Posterior vena cava (tissue), 2 donors: ENCODE measurements around the gene NAP1L4. TPM values are rescaled to one million over a fixed set of nuclear protein-coding genes. Genes with fewer than 3 reads are reported as not detected.

Experiments used
- DNase-seq: peaks from one replicate; pipeline ENCODE4 v3.0.0-alpha.2; 2020; ENCODE audit warnings: low spot score
- intact Hi-C, 2 donors: fragments of 100-400 bp; cut with DNase I; formaldehyde crosslinking; loops; one replicate each; pipeline versions ENCODE4 v1.14.1 to v1.14.2; 2022 to 2023
- total RNA-seq, 2 donors: library from RNA; stranded (reverse); fragmentation: NEBNext Ultra II Directional; extraction: Animal tissue kit (Norgen Biotek cat#: 25700); gene quantifications; one replicate each; pipeline ENCODE4 v1.2.1, GENCODE V29; 2021
- donor health status: DM: yes; HTN: yes; CAD: no.
- donor health status: DM: yes; HTN: yes; CAD: no.

The NAP1L4 gene
- total RNA-seq, 2 donors from 2014 or later, result 89.0 to 118 TPM

- peak; percentile 87 for DNase-seq
- intact Hi-C loops, result no loop called here
Observed at GRCh38 chr11:2930704-2931419, 61.3 kb downstream of the NAP1L4 start.

GRCh38 chr11:2929950-2930703, 62.0 kb downstream of the NAP1L4 start:
- intact Hi-C loops, result no loop called here
- DNase-seq, result peak; percentile 86

- intact Hi-C loops, result no loop called here
Observed at GRCh38 chr11:2929531-2929949, 62.6 kb downstream of the NAP1L4 start.

GRCh38 chr11:2928605-2929530, 63.3 kb downstream of the NAP1L4 start, which contains the start of gene PHLDA2:
Gene PHLDA2, minus strand, starts transcription at chr11:2929420. Its CDS starts 56 bp downstream, at chr11:2929364.
- intact Hi-C loops, result no loop called here
- DNase-seq, result peak; percentile 91

More at GRCh38 chr11:2929531-2929949, 62.6 kb downstream of the NAP1L4 start:
- DNase-seq, result peak; percentile 91

- intact Hi-C loops, result no loop called here
- DNase-seq, result peak; percentile 85
Observed at GRCh38 chr11:2927851-2928604, 64.1 kb downstream of the NAP1L4 start.

- intact Hi-C loops, result no loop called here
- DNase-seq, result peak; percentile 79
Observed at GRCh38 chr11:2927121-2927800, 64.9 kb downstream of the NAP1L4 start.

GRCh38 chr11:2926611-2927051, 65.5 kb downstream of the NAP1L4 start:
- peak; percentile 78 for DNase-seq
- intact Hi-C loops, result no loop called here

- no peak for DNase-seq
- intact Hi-C loops, result no loop called here
Observed at GRCh38 chr11:2924821-2925675, 67.1 kb downstream of the NAP1L4 start.

GRCh38 chr11:2924381-2924780, 67.7 kb downstream of the NAP1L4 start:
- DNase-seq, result no peak
- intact Hi-C loops, result no loop called here

- DNase-seq, result no peak
- intact Hi-C loops, result no loop called here
Observed at GRCh38 chr11:2923446-2924375, 68.4 kb downstream of the NAP1L4 start.

GRCh38 chr11:2922655-2923054, 69.5 kb downstream of the NAP1L4 start:
- DNase-seq, result no peak
- intact Hi-C loops, result no loop called here

GRCh38 chr11:2921742-2922493, 70.2 kb downstream of the NAP1L4 start:
- DNase-seq, result no peak
- intact Hi-C loops, result loop anchor here in 1 of 2 donors (1.0 kb wide), 1 partner anchor 11 kb away; no protein-coding TSS in a partner anchor

GRCh38 chr11:2921261-2921660, 70.9 kb downstream of the NAP1L4 start:
- DNase-seq, result no peak

GRCh38 chr11:2920343-2920742, 71.8 kb downstream of the NAP1L4 start:
- intact Hi-C loops, result no loop called here

More at GRCh38 chr11:2921261-2921660, 70.9 kb downstream of the NAP1L4 start:
- intact Hi-C loops, result loop anchor here in 1 of 2 donors (1.0 kb wide), 1 partner anchor 10 kb away; no protein-coding TSS in a partner anchor

GRCh38 chr11:2919837-2920236, 72.3 kb downstream of the NAP1L4 start:
- intact Hi-C loops, result no loop called here
- no peak for DNase-seq

More at GRCh38 chr11:2920343-2920742, 71.8 kb downstream of the NAP1L4 start:
- no peak for DNase-seq
